Measurements from ENCODE around the gene FNDC3B.
"Not testable (repeated sequence)": the region's sequence is repeated elsewhere in the genome, so short reads cannot be mapped to it uniquely, and the experiment has no call there.

DNA sequence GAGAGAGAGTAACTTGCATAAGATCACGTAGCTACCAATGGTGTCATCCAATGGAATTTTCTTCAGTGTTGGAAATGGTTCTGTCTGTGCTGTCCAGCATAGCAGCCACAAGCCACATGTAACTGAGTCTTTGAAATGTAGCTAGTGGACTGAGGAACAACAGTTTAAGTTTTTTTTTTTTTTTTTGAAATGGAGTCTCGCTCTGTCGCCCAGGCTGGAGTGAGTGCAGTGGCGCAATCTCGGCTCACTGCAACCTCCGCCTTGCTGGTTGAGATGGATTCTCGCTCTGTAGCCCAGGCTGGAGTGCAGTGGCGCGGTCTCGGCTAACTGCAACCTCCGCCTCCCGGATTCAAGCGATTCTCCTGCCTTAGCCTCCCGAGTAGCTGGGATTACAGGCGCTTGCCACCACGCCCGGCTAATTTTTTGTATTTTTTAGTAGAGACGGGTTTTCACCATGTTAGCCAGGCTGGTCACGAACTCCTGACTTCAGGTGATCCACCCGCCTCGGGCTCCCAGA is 3.3 kb downstream of the FNDC3B start:
- TF ChIP-seq, protein P1, sequence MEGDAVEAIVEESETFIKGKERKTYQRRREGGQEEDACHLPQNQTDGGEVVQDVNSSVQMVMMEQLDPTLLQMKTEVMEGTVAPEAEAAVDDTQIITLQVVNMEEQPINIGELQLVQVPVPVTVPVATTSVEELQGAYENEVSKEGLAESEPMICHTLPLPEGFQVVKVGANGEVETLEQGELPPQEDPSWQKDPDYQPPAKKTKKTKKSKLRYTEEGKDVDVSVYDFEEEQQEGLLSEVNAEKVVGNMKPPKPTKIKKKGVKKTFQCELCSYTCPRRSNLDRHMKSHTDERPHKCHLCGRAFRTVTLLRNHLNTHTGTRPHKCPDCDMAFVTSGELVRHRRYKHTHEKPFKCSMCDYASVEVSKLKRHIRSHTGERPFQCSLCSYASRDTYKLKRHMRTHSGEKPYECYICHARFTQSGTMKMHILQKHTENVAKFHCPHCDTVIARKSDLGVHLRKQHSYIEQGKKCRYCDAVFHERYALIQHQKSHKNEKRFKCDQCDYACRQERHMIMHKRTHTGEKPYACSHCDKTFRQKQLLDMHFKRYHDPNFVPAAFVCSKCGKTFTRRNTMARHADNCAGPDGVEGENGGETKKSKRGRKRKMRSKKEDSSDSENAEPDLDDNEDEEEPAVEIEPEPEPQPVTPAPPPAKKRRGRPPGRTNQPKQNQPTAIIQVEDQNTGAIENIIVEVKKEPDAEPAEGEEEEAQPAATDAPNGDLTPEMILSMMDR (IDR thresholded peaks at IDR 0.05), result not testable (repeated sequence)
- TF ChIP-seq, protein P2, sequence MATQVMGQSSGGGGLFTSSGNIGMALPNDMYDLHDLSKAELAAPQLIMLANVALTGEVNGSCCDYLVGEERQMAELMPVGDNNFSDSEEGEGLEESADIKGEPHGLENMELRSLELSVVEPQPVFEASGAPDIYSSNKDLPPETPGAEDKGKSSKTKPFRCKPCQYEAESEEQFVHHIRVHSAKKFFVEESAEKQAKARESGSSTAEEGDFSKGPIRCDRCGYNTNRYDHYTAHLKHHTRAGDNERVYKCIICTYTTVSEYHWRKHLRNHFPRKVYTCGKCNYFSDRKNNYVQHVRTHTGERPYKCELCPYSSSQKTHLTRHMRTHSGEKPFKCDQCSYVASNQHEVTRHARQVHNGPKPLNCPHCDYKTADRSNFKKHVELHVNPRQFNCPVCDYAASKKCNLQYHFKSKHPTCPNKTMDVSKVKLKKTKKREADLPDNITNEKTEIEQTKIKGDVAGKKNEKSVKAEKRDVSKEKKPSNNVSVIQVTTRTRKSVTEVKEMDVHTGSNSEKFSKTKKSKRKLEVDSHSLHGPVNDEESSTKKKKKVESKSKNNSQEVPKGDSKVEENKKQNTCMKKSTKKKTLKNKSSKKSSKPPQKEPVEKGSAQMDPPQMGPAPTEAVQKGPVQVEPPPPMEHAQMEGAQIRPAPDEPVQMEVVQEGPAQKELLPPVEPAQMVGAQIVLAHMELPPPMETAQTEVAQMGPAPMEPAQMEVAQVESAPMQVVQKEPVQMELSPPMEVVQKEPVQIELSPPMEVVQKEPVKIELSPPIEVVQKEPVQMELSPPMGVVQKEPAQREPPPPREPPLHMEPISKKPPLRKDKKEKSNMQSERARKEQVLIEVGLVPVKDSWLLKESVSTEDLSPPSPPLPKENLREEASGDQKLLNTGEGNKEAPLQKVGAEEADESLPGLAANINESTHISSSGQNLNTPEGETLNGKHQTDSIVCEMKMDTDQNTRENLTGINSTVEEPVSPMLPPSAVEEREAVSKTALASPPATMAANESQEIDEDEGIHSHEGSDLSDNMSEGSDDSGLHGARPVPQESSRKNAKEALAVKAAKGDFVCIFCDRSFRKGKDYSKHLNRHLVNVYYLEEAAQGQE (IDR thresholded peaks at IDR 0.05; ENCODE audit: insufficient read depth in 1 of 2, low read depth in 2 of 2, low read length in 1 of 2), result peak in 1 of 2 experiments; percentile 60; a peak in 1 of 4 replicates
- TF ChIP-seq POLR2AphosphoS5 (IDR thresholded peaks at IDR 0.05; ENCODE audit: low read depth, low read length), result not testable (repeated sequence)
